NCI-H2029 (cell line): Measurements from ENCODE around the gene BAZ1B.
"Not testable (repeated sequence)": the region's sequence is repeated elsewhere in the genome, so short reads cannot be mapped to it uniquely, and the experiment has no call there.

ENCODE experiments used
- DNase-seq: peaks from one replicate; lab custom pipeline; 2025; lab: John Stamatoyannopoulos, UW

BAZ1B gene

GRCh38 chr7:73443548-73444255, 78.4 kb downstream of the BAZ1B start:
- no peak for DNase-seq

- DNase-seq: no peak
Measured at GRCh38 chr7:73442903-73443500, 79.1 kb downstream of the BAZ1B start.

- no peak for DNase-seq
Measured at GRCh38 chr7:73442222-73442902, 79.7 kb downstream of the BAZ1B start.

DNA sequence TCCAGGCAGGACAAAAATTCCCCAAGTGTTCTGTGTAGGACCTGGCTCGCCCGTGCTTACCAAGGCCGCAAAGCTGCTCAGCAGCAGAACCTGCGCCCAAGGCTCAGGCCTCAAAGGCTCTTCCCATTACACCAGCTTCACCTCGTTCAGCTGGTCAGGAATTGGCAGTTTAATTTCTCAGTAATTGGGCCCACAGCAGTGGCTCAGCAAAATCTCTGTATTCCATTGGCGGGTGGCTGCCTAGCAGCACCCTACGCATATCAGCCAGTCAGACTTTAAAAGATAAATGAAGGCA, 82.7 kb downstream of the BAZ1B start:
- DNase-seq: no peak

GRCh38 chr7:73438547-73439409, 83.3 kb downstream of the BAZ1B start:
- no peak for DNase-seq

GRCh38 chr7:73437621-73438416, 84.3 kb downstream of the BAZ1B start:
- no peak for DNase-seq

GRCh38 chr7:73437091-73437490, 85.0 kb downstream of the BAZ1B start:
- no peak for DNase-seq

DNA sequence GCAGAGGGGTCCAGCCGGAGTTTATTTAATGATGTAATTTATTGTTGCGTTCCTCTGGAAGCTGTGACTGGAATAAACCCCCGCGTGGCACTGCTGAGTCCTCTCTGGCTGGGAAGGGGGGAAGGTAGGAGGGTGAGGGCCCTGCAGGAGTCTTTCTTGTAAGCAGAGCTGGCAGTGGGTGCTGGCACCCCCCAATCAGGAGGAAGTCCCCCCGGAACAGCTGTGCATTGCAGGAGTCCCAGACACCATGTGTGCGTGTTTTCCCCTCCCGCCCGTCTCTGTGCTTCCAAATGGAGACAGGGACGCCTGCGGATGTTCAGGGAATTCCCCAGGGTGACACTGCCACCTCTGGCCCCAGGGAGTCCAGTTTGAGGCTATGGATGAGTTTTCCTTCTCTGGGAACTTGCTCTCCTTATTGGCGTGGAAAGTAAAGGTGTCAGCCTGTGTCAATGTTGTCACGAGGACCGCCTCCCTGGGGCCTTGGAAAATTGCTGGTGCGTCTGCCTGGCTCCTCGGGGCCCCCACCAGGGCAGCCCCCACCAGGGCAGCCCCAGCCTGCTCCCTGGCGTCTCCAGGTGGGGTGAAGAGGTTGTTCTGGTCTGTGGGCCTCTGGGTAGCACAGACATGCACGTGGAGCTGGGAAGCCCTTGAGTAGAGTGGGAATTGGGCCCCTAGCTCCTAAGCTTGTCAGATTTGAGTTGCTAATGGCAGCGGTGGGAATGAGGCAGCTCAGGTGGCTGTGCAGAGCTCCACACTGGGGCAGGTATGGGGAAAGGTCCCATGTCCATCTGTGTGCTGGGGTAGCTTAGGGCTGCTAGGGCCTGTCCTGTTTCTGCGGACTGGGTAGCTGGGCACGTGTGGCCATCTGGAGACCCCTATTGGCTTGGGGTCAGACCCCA, 85.8 kb downstream of the BAZ1B start:
- no peak for DNase-seq

GRCh38 chr7:73435471-73436009, 86.6 kb downstream of the BAZ1B start:
- no peak for DNase-seq

DNA sequence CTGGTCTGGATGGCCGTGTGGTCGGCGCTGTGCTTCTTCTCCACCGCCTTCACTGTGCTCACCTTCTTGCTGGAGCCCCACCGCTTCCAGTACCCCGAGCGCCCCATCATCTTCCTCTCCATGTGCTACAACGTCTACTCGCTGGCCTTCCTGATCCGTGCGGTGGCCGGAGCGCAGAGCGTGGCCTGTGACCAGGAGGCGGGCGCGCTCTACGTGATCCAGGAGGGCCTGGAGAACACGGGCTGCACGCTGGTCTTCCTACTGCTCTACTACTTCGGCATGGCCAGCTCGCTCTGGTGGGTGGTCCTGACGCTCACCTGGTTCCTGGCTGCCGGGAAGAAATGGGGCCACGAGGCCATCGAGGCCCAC, 87.4 kb downstream of the BAZ1B start:
- DNase-seq: no peak

GRCh38 chr7:73433924-73434700, 88.0 kb downstream of the BAZ1B start:
- no peak for DNase-seq

DNA sequence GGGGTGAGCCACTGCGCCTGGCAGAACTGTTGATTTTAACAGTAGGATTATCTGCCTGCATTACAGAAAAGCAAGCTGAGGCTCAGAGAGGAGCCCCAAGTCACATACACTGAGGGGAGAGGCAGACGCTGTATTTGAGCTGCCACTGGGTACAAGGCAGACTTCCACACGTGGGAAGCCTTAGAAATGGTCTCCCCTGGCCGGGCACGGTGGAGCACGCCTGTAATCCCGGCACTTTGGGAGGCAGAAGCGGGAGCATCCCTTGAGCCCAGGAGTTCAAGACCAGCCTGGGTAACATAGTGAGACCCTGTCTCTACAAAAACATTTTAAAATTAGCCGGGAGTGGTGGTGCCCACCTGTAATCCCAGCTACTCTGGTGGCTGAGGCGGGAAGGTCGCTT, 89.4 kb downstream of the BAZ1B start:
- no peak for DNase-seq

DNA sequence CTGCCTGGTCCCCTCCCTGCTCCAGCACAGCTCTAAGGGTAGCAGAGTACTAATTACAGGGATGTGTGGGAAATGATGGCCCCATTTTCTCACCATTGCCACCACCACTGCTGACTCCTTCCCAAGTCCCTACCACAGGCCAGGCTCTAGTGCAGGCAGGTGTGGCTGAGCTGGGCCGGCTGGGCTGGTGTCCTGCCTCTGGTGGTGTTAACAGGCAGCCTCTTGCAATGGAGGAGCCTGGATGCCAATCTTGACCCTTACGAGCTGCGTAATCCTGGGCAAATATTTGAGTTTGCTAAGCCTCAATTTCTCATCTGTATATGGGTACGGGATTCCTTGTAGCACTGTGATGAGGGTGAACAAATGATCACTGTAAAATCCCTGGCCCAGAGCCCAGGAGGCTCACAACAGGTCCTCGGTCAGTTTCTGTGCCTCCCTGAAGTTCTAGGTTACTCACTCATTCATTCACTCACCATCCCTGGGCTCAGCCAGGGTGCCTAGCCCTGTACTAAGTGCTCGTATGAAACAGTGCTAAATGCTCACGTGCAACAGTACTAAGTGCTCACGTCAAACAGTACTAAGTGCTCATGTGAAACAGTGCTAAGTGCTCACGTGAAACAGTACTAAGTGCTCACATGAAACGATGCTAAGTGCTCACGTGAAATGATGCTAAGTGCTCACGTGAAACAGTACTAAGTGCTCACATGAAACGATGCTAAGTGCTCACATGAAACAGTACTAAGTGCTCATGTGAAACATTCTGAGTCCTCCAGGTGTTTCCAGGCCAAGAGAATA, 90.9 kb downstream of the BAZ1B start:
- DNase-seq: no peak

DNA sequence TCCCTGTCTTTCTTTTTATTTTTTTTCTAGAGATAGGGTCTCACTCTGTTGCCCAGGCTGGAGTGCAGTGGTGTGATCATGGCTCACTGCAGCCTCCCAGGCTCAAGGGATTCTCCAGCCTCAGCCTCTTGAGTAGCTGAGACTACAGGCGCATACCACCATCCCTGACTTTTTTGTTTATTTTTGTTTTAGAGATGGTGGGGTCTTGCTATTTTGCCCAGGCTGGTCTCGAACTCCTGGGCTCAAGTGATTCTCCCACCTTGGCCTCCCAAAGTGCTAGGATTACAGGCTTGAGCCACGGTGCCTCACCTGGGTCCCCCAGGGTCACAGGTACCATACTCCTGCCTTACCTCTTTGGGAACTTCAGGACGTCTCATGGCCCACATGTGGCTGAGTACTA, 91.6 kb downstream of the BAZ1B start:
- not testable (repeated sequence) for DNase-seq

DNA sequence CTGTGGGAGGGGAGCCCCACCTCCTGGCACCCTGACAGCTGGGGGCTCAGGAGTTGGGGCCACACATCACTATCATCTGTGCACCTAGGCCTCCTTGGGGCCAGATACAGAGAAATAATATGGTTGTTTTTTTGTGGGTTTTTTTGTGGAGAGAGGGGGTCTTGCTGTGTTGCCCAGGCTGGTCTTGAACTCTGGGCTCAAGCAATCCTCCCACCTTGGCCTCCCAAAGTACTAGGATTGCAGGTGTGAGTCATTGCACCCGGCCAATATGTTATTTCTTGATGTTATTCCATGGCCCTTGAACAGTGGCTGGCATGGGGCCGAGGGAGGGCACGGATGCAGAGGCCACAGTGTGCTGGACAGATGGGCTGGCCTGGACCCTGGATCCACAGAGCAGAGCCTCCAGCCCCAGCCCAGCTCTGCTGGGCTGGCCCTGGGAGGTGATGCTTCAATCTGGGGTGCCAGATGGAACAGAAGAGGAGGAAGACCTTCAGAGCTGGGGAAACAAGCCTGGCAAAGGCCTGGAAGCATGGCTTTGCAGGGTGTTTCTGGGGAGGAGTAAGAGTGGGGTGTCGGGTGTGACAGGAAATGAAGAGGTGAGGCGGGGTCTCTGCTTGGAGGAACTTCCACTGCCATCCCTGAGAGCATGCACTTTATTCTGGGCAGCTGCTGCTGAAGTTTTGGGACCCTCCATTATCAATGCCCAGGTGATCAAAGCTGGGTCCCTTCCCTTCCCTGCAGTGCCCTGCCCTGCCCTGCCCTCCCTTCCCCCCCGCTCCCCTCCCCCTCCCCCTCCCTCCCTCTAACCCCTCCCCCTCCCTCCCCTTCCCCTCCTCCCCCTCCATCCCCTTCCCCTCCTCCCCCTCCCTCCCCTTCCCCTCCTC, 92.2 kb downstream of the BAZ1B start:
- DNase-seq: no peak

GRCh38 chr7:73429215-73429614, 92.9 kb downstream of the BAZ1B start:
- DNase-seq: peak; percentile 94

GRCh38 chr7:73427902-73428787, 93.9 kb downstream of the BAZ1B start:
- DNase-seq: no peak
